ENCODE data around the gene PSMC3.

PSMC3 gene

DNA sequence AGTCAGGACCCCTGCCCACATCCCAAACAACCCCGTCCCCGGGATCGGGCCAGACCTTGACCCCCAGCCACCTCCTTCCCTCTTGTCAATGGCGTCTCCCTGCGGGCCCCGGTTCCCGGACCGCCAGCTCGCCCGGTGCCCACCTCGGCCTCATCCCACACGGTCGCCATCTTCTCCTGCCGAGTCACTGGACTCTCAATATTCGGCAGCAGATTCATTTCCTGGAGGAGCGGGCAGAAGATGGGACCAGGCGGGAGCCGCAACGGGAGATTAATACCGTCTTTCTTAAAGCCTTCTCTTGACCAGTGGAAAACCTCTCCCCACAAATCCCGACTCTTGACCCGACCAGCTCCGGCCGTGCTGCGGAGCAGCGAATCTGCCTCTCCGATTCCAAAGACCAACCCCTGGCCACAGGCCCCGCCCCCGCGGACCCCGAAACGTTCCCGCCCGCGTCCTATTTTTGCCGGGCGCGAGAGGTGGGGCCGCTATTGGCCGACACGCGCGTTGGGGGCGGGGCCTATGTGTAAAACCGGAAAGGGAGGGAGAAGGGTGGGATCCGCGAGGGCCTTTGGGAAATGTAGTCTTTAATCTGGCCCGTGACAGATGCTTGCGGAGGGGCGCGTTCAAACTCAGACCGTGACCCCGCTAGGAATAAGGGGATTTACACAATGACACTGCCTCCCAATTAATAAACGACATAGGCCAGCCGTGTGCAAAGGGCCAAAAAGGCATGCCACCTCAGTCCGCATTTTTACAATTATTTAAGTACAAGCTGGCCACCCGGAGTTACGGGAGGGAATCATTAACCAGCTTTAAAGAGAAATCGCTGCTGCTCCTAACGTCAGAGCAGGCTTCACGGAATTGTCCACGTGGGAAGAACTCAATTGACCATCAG, at the start of gene PSMC3:
Gene PSMC3 (minus strand): TSS at position 378 of the 895 bp plus-strand sequence. CDS start 160 bp downstream, at position 218.
- peak; percentile 99 for DNase-seq

DNA sequence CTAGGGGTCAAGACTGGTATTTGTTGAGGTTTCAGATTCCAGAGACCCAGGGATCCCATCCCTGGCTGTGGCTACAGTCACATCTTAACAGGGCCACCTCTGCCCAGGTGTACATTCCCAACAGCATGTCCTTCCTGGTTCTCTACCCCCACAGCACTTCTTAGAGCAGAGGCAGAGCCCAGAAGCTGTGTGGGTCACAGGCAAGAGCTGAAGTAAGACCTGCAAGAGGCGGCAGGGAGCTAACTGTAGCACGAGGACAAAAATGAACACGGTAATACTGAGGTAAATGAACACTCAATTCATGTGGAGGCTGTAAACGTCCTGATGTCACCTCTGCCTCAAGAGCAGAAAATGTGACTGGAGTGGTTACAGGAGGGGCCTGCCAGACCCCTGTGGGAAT, 44.4 kb upstream of the PSMC3 start:
- no peak for DNase-seq

DNA sequence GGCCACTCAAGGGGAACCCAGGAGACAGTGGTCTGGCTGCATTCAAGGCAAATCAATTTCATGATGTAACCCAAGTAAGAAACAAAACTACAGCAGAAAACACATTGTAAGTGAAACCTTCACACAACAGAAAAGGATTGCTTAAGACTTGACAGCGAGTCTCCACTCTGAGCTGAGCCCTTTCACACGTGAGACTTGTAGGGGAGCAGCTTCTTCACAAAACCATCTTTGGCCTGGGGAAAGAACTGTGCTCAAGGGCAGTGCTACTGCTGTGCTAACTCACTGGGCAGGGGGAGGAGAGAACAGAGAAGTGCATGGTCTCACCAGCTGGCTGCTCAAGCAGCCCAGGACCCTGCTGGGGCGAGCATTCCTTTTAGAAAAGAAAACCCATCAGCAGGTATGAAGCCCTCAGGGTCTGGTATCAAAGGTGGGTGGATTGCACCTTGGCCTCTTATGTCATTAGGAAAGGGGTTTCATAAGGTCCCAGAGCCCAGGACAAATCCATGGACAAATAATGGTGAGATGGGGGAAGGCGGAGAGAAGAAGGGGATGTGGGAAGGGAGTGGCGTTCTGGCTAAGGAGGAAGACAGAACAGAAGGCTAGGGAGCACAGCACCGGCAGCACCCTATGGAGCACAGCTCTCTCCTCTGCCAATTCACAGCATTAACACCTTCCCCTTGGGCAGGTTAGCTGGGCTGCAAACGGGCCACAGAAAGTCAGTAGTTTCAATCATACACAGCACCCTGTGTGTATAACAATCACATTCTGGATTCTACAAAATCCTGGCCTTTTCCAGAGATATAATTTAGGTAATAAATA, 43.3 kb upstream of the PSMC3 start:
- no peak for DNase-seq

DNA sequence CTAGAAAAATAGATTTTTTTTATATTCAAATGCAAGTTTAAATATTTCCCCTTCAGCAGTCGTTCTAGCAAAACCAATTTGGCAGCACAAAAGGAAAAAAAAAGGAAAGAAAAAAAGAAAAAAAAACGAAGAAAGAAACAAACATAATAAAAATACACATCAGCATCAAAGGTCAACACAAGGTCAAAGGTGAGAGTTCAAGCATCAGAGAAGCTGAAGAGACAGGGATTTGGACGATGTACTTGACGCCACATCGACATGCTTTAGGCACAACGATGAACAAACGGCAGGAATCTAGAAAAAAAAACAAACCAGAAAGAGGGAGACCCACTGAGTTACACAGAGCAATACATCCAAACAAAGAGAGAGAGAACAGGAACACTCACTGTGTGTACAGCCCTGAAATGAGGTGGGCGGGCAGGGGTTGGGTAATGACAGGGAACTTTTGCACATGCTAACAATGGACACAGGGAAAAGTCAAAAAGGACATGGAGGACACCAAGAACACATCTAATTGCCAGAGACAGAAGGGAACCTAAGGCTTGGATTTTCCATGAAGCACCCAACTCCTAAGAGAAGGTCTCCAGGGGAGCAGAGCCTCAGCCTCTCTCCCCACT, 42.5 kb upstream of the PSMC3 start:
- DNase-seq = no peak

DNA sequence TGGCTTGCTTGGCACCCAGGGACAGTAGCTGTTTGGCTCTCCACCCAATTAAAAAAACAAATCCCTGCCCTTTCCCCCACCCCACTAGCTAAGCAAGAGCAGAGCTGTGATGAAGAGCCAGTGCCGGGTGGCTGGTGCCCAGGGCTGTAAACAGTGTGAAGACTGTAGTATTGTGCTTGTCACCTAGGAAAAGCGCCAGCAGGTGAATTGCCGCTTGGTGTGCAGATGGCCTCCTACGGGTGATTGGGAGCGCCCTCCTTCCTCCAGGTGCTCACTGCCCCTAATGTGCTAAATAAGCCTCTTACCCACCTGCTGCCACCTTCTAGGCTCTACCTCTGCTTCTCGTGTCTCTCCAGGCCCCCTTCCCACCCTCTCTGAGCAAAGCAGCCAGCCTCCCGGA, 41.1 kb upstream of the PSMC3 start:
- no peak for DNase-seq

GRCh38 chr11:47466701-47467250, 40.5 kb upstream of the PSMC3 start:
- DNase-seq = no peak

DNA sequence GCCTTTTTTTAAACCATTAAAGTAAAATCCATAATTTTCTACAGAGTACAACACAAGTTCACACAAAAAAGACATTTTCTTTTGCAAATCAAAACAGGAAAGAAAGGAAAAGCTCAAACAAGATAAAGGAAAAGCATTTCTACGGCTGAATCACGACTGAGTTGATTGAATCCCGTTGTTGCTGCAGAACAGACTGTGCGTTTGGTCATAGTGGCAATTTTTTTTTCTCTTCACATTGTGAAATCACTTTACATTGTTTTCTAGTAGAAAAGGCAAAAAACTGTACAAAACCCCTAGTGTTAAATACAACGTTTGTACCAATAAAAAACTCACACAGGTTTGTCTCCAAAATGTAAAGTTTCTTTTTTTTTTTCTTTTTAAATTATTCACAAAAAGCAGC, 40.0 kb upstream of the PSMC3 start:
- DNase-seq = no peak

DNA sequence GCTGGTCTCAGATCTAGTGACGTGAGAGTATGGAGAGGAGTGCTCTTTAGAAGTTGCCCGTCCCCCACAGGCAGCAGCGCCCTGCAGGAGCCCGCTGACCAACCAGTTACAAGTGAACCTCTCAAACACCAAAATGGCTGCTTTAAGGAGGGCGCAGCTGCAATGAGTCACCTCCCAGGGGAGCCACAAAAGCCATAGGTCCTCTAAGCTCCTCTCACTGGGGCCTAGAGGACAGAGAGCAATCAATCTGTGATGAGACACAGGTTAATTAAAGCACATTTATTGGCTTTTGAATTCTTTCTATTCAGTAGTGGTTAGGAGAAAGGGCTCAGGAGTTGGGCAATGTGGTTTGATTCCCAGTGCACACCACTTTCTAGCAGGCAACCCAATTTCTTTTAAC, 38.2 kb upstream of the PSMC3 start:
- no peak for DNase-seq

DNA sequence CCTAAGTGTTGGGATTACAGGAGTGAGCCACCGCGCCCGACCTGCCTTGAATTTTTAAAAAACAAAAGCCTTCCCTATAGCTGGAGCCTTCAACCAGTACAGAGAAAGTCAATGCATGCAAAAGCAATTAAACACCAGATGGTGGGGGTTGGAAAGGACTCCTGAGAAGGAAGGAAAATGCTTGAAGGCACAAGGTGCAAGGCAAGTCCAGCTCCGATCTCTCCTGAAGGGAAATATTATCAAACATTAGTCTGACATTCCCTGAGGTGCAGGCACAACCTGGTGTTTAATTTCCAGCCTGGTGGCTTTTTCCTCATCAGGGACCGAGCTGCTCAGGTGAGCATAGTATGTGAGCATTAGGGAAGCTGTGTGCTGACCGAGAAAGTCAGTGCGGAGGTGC, 35.6 kb upstream of the PSMC3 start:
- DNase-seq = no peak

DNA sequence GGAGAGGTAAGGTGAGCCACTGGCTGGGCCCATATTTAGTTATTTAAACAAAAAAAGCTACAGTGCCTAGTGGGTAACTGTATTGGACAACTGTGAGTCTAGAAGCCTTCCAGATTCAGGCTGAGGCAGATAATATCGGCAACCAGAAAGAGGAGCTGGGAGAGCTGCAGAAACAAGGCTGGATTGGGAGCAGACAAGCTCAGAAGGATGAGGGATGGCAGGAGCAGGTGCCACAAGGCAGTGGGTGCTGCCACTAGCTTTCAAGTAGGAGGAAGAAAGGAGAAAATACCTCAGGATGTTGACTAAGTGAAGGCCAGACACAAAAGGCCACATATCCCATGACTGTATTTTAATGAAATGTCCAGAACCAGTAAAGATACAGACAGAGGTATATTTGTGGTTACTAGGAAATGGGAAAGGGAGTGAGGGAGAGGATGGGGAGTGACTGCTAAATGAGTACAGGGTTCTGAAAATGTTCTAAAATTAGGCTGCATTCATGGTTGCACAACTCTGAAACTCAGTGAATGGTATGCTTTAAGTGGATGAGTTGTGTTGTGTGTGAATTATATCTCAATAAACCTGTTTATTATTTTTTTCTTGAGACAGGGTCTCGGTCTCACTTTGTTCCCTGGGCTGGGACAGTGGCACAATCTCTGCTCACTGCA, 34.5 kb upstream of the PSMC3 start:
- DNase-seq = no peak

DNA sequence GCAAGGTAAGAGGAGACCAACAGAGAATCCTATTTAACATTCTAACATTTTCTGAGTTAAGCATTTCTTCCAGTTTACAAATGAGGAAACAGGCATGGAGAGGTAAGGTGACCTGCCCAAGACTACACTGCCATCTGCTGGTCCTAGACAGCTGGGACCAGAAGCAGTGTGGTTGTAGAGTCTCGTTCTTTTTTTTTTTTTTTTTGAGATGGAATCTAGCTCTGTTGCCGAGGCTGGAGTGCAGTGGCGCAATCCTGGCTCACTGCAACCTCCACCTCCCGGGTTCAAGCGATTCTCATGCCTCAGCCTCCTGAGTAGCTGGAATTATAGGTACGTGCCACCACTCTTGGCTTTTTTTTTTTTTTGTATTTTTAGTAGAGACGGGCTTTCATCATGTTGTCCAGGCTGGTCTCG, 28.0 kb upstream of the PSMC3 start:
- DNase-seq = peak; percentile 43

DNA sequence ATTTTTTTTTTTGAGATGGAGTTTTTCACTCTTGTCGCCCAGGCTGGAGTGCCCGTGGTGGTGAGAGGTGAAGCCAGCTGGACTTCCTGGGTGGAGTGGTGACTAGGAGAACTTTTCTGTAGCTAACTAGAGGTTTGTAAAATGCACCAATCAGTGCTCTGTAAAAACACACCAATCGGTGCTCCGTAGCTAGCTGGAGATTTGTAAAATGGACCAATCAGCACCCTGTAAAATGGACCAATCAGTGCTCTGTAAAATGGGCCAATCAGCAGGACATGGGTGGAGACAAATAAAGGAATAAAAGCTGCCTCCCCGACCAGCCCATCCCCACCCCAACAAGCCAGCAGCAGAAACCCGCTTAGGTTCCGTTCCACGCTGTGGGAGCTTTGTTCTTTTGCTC, 27.1 kb upstream of the PSMC3 start:
- DNase-seq = no peak

GRCh38 chr11:47451990-47452389, 25.8 kb upstream of the PSMC3 start:
- no peak for DNase-seq

DNA sequence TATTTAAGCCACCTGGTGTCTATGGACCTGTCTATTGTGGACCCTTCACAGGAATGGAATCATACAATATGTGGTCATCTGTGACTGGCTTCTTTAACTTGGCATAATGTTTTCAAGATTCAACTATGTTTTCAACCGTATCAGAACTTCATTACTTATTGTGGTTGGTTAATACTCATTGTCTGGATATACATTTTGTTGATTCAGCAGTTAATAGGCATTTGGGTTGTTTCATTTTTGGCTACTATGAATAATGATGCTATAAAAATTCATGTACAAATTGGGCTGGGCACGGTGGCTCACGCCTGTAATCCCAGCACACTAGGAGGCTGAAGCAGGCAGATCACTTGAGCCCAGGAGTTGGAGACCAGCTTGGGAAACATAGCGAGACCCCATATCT, 25.2 kb upstream of the PSMC3 start:
- DNase-seq = no peak

DNA sequence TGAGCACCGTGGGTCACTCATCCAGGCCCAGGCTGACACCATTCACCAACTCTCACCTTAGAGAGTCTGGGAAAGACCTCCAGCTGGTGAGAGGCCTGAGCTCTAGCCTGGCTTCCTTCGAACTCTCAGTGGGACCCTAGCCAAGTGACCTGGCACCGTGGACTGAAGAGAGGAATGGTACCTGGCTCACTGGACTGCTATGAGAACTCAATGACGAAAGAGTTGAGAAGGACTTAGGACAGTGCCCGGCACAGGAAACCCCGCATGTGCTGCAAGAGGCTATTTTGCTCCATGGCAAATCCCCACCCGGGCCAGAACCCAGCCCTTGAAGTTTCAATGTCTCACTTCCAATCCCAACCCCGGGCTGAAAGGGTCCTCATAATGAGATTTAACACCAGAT, 23.3 kb upstream of the PSMC3 start:
- DNase-seq = no peak

- no peak for DNase-seq
Observed at GRCh38 chr11:47448566-47449427, 22.6 kb upstream of the PSMC3 start, which contains the start of gene RAPSN. RAPSN (minus strand) TSS chr11:47449136; CDS start chr11:47448964, 172 bp downstream.

GRCh38 chr11:47447906-47448305, 21.7 kb upstream of the PSMC3 start:
- DNase-seq = no peak

DNA sequence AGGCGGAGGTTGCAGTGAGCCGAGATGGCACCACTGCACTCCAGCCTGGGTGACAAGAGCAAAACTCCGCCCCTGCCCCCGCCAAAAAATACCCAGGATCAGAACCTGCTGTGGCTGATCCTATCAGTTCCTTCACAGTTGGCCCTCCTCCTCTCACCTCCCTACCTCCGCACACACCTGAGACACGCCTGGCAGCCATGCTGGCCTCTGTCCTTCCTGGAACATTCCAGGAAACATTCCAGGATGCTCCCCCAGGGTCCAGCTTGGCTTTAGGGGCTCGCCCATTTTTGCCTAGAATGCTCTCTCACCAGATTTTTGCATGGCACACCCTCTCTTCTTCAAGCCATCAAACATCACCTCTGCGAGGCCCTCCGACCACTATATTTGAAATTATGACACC, 20.6 kb upstream of the PSMC3 start:
- no peak for DNase-seq

- DNase-seq = no peak
Observed at GRCh38 chr11:47445840-47446239, 19.6 kb upstream of the PSMC3 start.

- DNase-seq = no peak
Observed at GRCh38 chr11:47443817-47444216, 17.6 kb upstream of the PSMC3 start.

- DNase-seq = no peak
Observed at GRCh38 chr11:47443028-47443700, 16.9 kb upstream of the PSMC3 start.
